ENCODE data around the gene CBS. TPM values are rescaled to one million over a fixed set of nuclear protein-coding genes. Genes with fewer than 3 reads are reported as not detected.
"Not testable (repeated sequence)": the region's sequence is repeated elsewhere in the genome, so short reads cannot be mapped to it uniquely, and the experiment has no call there.

Gene CBS
- 10 to 100 TPM in 3 of 4 donors, 1 to 10 TPM in 1; 9.7 to 27.2 (median 19.0) TPM for total RNA-seq

GRCh38 chr21:43075170-43076022 lies at the start of gene CBS:
CBS (minus strand) TSS chr21:43075835; CDS start chr21:43072193, 3,642 bp downstream.
- ATAC-seq, result peak; percentile 43

GRCh38 chr21:43115956-43116355 lies 40.3 kb upstream of the CBS start:
- H3K27ac ChIP-seq, ATAC-seq, H3K36me3 ChIP-seq, H3K9me3 ChIP-seq, H3K27me3 ChIP-seq, H3K4me3 ChIP-seq, H3K4me1 ChIP-seq: not testable (repeated sequence)
- WGBS, 2 donors (ENCODE audit: low coverage in 1 of 2), result no CpG with 5 or more reads among the region's 4 CpGs

More at GRCh38 chr21:43075170-43076022, at the start of gene CBS:
- not testable (repeated sequence) for H3K9me3 ChIP-seq, H3K4me3 ChIP-seq, H3K4me1 ChIP-seq, H3K36me3 ChIP-seq, H3K27ac ChIP-seq, H3K27me3 ChIP-seq
- WGBS, 2 donors (ENCODE audit: low coverage in 1 of 2), result no CpG with 5 or more reads among the region's 84 CpGs

- not testable (repeated sequence) for ATAC-seq, H3K4me1 ChIP-seq, H3K4me3 ChIP-seq, H3K27ac ChIP-seq, H3K36me3 ChIP-seq, H3K9me3 ChIP-seq, H3K27me3 ChIP-seq
- no CpG with 5 or more reads among the region's 6 CpGs for WGBS, 2 donors (ENCODE audit: low coverage in 1 of 2)
Measured at GRCh38 chr21:43114483-43114882, 38.8 kb upstream of the CBS start.

- H3K36me3 ChIP-seq, H3K27me3 ChIP-seq, H3K4me3 ChIP-seq, H3K27ac ChIP-seq, ATAC-seq, H3K9me3 ChIP-seq, H3K4me1 ChIP-seq: not testable (repeated sequence)
- no CpG with 5 or more reads among the region's 7 CpGs for WGBS, 2 donors (ENCODE audit: low coverage in 1 of 2)
Measured at GRCh38 chr21:43109006-43109405, 33.4 kb upstream of the CBS start.

GRCh38 chr21:43108177-43108576 lies 32.5 kb upstream of the CBS start:
- H3K9me3 ChIP-seq, H3K4me1 ChIP-seq, H3K36me3 ChIP-seq, H3K4me3 ChIP-seq, ATAC-seq, H3K27ac ChIP-seq, H3K27me3 ChIP-seq: not testable (repeated sequence)
- WGBS, 2 donors (ENCODE audit: low coverage in 1 of 2), result no CpG with 5 or more reads among the region's 17 CpGs

GRCh38 chr21:43107794-43108137 lies 32.1 kb upstream of the CBS start:
- ATAC-seq, H3K9me3 ChIP-seq, H3K27ac ChIP-seq, H3K4me3 ChIP-seq, H3K27me3 ChIP-seq, H3K36me3 ChIP-seq, H3K4me1 ChIP-seq: not testable (repeated sequence)
- no CpG with 5 or more reads among the region's 17 CpGs for WGBS, 2 donors (ENCODE audit: low coverage in 1 of 2)

- Histone ChIP-seq H3K4me3 (peak within 1 kb of the TSS in 1 of 2 donors; percentile 77), H3K27ac (peak within 1 kb of the TSS in 3 of 4 donors; percentile 65 to 87 (median 85))
- no CpG with 5 or more reads among the region's 107 CpGs for WGBS, 2 donors (ENCODE audit: low coverage in 1 of 2)
- H3K36me3 ChIP-seq, H3K4me1 ChIP-seq, H3K27me3 ChIP-seq, H3K9me3 ChIP-seq: not testable (repeated sequence)
- ATAC-seq, result peak; percentile 99
Measured at GRCh38 chr21:43106965-43107793, 31.5 kb upstream of the CBS start, which contains the start of gene U2AF1. U2AF1 (minus strand) TSS chr21:43107570; CDS start chr21:43107494, 76 bp downstream.

- H3K36me3 ChIP-seq, H3K4me3 ChIP-seq, ATAC-seq, H3K9me3 ChIP-seq, H3K4me1 ChIP-seq, H3K27ac ChIP-seq, H3K27me3 ChIP-seq: not testable (repeated sequence)
- WGBS, 2 donors (ENCODE audit: low coverage in 1 of 2), result no CpG with 5 or more reads among the region's 5 CpGs
Measured at GRCh38 chr21:43104642-43105041, 29.0 kb upstream of the CBS start.

- H3K36me3 ChIP-seq, ATAC-seq: not testable (repeated sequence)
- WGBS, 2 donors (ENCODE audit: low coverage in 1 of 2), result no CpG with 5 or more reads among the region's 4 CpGs
Measured at GRCh38 chr21:43102281-43102680, 26.6 kb upstream of the CBS start.

GRCh38 chr21:43101676-43102075 lies 26.0 kb upstream of the CBS start:
- no CpG with 5 or more reads among the region's 5 CpGs for WGBS, 2 donors (ENCODE audit: low coverage in 1 of 2)
- not testable (repeated sequence) for H3K9me3 ChIP-seq, H3K27ac ChIP-seq, ATAC-seq, H3K27me3 ChIP-seq, H3K36me3 ChIP-seq, H3K4me1 ChIP-seq, H3K4me3 ChIP-seq

More at GRCh38 chr21:43102281-43102680, 26.6 kb upstream of the CBS start:
- not testable (repeated sequence) for H3K4me3 ChIP-seq, H3K4me1 ChIP-seq, H3K27ac ChIP-seq, H3K27me3 ChIP-seq, H3K9me3 ChIP-seq

GRCh38 chr21:43101000-43101399 lies 25.4 kb upstream of the CBS start:
- H3K27ac ChIP-seq, H3K27me3 ChIP-seq, H3K36me3 ChIP-seq, H3K9me3 ChIP-seq, H3K4me3 ChIP-seq, H3K4me1 ChIP-seq, ATAC-seq: not testable (repeated sequence)
- no CpG with 5 or more reads among the region's 7 CpGs for WGBS, 2 donors (ENCODE audit: low coverage in 1 of 2)

- not testable (repeated sequence) for H3K36me3 ChIP-seq, H3K27ac ChIP-seq, H3K9me3 ChIP-seq, H3K4me1 ChIP-seq, H3K4me3 ChIP-seq, H3K27me3 ChIP-seq, ATAC-seq
- no CpG with 5 or more reads among the region's 16 CpGs for WGBS, 2 donors (ENCODE audit: low coverage in 1 of 2)
Measured at GRCh38 chr21:43091979-43092614, 16.5 kb upstream of the CBS start.

- H3K4me3 ChIP-seq, H3K4me1 ChIP-seq, ATAC-seq, H3K27me3 ChIP-seq, H3K9me3 ChIP-seq, H3K27ac ChIP-seq, H3K36me3 ChIP-seq: not testable (repeated sequence)
- WGBS, 2 donors (ENCODE audit: low coverage in 1 of 2), result no CpG with 5 or more reads among the region's 3 CpGs
Measured at GRCh38 chr21:43090947-43091346, 15.3 kb upstream of the CBS start.

Data from gastroesophageal sphincter (tissue), 4 donors.